ENCODE results near the gene OR2G3. TPM values are rescaled to one million over a fixed set of nuclear protein-coding genes. Genes with fewer than 3 reads are reported as not detected.
A peak's percentile ranks its signal among the peaks of the same experiment; 100 is the strongest.

Gene OR2G3
- total and polyA plus RNA-seq, 7 donors, result not detected

- Histone ChIP-seq H3K27ac (no peak overlapping the region), H3K36me3 (no peaks in the 10 kb centered on the region), H3K4me1 (no peaks in the 10 kb centered on the region), H3K4me3 (no peak overlapping the region), H3K27me3 (no peaks in the 10 kb centered on the region), H3K9me3 (no peaks in the 10 kb centered on the region)
- no peak for DNase-seq
- TF ChIP-seq, protein P1, sequence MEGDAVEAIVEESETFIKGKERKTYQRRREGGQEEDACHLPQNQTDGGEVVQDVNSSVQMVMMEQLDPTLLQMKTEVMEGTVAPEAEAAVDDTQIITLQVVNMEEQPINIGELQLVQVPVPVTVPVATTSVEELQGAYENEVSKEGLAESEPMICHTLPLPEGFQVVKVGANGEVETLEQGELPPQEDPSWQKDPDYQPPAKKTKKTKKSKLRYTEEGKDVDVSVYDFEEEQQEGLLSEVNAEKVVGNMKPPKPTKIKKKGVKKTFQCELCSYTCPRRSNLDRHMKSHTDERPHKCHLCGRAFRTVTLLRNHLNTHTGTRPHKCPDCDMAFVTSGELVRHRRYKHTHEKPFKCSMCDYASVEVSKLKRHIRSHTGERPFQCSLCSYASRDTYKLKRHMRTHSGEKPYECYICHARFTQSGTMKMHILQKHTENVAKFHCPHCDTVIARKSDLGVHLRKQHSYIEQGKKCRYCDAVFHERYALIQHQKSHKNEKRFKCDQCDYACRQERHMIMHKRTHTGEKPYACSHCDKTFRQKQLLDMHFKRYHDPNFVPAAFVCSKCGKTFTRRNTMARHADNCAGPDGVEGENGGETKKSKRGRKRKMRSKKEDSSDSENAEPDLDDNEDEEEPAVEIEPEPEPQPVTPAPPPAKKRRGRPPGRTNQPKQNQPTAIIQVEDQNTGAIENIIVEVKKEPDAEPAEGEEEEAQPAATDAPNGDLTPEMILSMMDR (IDR thresholded peaks at IDR 0.05), result no peak
- TF ChIP-seq POLR2AphosphoS5 (IDR thresholded peaks at IDR 0.05) (no peak), POLR2A (IDR thresholded peaks at IDR 0.05) (no peak), EP300 (IDR thresholded peaks at IDR 0.05) (no peak)
- intact Hi-C loops (cut with DNase I), result no loop called here
These were observed 30.7 kb upstream of the OR2G3 start for GRCh38 chr1:247574664-247575063.

GRCh38 chr1:247576514-247576913 lies 28.9 kb upstream of the OR2G3 start:
- no peak for DNase-seq
- TF ChIP-seq EP300 (IDR thresholded peaks at IDR 0.05), result no peak
- TF ChIP-seq, protein P1 (IDR thresholded peaks at IDR 0.05), result peak in 1 of 4 experiments; percentile 11
- 43 to 63% methylated on average over 3 of the region's 3 CpGs for WGBS, 2 donors
- no peaks in the 10 kb centered on the region for H3K4me1 ChIP-seq
- no peaks in the 10 kb centered on the region for H3K27me3 ChIP-seq
- no peaks in the 10 kb centered on the region for H3K9me3 ChIP-seq
- intact Hi-C loops (cut with DNase I), result no loop called here
- H3K27ac ChIP-seq, result no peak overlapping the region
- H3K4me3 ChIP-seq, result no peak overlapping the region
- H3K36me3 ChIP-seq, result no peaks in the 10 kb centered on the region

- H3K27me3 ChIP-seq, result no peaks in the 10 kb centered on the region
- 89 to 95% methylated on average over 5 of the region's 5 CpGs for WGBS, 2 donors
- no peak overlapping the region for H3K4me3 ChIP-seq
- H3K36me3 ChIP-seq, result no peaks in the 10 kb centered on the region
- intact Hi-C loops (cut with DNase I), result no loop called here
- no peak for TF ChIP-seq POLR2A (IDR thresholded peaks at IDR 0.05)
- TF ChIP-seq, protein P1 (IDR thresholded peaks at IDR 0.05), result no peak
- no peak for TF ChIP-seq EP300 (IDR thresholded peaks at IDR 0.05)
- TF ChIP-seq POLR2AphosphoS5 (IDR thresholded peaks at IDR 0.05), result no peak
- DNase-seq, result no peak
- no peak overlapping the region for H3K27ac ChIP-seq
- no peaks in the 10 kb centered on the region for H3K9me3 ChIP-seq
- no peaks in the 10 kb centered on the region for H3K4me1 ChIP-seq
These were observed 26.4 kb upstream of the OR2G3 start for GRCh38 chr1:247578946-247579460.

GRCh38 chr1:247588060-247588459 lies 17.3 kb upstream of the OR2G3 start, which contains the start of gene OR2G2:
Gene OR2G2, plus strand, starts transcription at chr1:247588360. Its CDS starts 0 bp downstream, at chr1:247588360.
- DNase-seq, result no peak
- H3K27ac ChIP-seq, result no peak within 1 kb of the TSS
- H3K9me3 ChIP-seq, result peaks cover 0 to 3% (median 0%) of the 10 kb centered on the region in 4 donors
- no peaks in the 10 kb centered on the region for H3K27me3 ChIP-seq
- H3K4me3 ChIP-seq, result no peak within 1 kb of the TSS
- TF ChIP-seq, protein P1 (IDR thresholded peaks at IDR 0.05), result no peak
- TF ChIP-seq EP300 (IDR thresholded peaks at IDR 0.05), result no peak
- TF ChIP-seq POLR2AphosphoS5 (IDR thresholded peaks at IDR 0.05), result no peak
- TF ChIP-seq POLR2A (IDR thresholded peaks at IDR 0.05), result no peak
- 89 to 92% methylated on average over 2 of the region's 2 CpGs for WGBS, 2 donors
- intact Hi-C loops (cut with DNase I), result no loop called here
- H3K36me3 ChIP-seq, result no peaks in the 10 kb centered on the region
- H3K4me1 ChIP-seq, result no peaks in the 10 kb centered on the region

GRCh38 chr1:247613405-247613804 lies 8.0 kb downstream of the OR2G3 start:
- H3K4me3 ChIP-seq, result no peak overlapping the region
- no peaks in the 10 kb centered on the region for H3K36me3 ChIP-seq
- peaks cover 0 to 4% (median 0%) of the 10 kb centered on the region in 4 donors for H3K9me3 ChIP-seq
- WGBS, 2 donors, result 21 to 61% methylated on average over 1 of the region's 1 CpG
- intact Hi-C loops (cut with DNase I), result no loop called here
- H3K27me3 ChIP-seq, result no peaks in the 10 kb centered on the region
- H3K27ac ChIP-seq, result no peak overlapping the region
- TF ChIP-seq POLR2AphosphoS5 (IDR thresholded peaks at IDR 0.05), result no peak
- TF ChIP-seq, protein P1 (IDR thresholded peaks at IDR 0.05), result no peak
- TF ChIP-seq POLR2A (IDR thresholded peaks at IDR 0.05), result no peak
- TF ChIP-seq EP300 (IDR thresholded peaks at IDR 0.05), result no peak
- H3K4me1 ChIP-seq, result no peaks in the 10 kb centered on the region
- no peak for DNase-seq
